ENCODE measurements around the gene SLC16A11. TPM values are rescaled to one million over a fixed set of nuclear protein-coding genes. Genes with fewer than 3 reads are reported as not detected.

Gene SLC16A11
- total RNA-seq, 1 donor from 2014 or later: not detected

DNA sequence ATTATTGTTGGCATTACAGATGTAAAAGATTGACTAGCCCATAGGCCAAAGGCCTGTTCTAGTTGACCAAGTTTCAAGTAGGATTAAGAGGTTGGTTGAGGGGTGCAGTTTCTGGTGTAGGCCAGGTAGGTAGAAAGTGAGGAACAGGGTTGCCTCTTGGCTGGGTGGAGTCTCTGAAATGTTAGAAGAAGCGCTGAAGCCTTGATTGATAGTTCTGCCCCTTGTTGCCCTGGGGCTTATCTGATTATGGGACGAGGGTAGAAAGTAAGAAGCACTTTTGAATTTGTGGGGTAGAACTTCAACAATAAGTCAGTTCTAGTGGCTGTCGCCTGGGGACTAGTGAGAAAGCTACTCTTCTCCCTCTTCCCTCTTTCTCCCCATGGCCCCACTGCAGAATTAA is 14.8 kb downstream of the SLC16A11 start:
- DNase-seq (ENCODE audit: low read depth): no peak
- no peaks in the 10 kb centered on the region for H3K27me3 ChIP-seq (ENCODE audit: control insufficient read depth, insufficient read depth, low read length)
- no peak overlapping the region for H3K4me3 ChIP-seq (ENCODE audit: low read depth, low read length)
- TF ChIP-seq, protein P1, sequence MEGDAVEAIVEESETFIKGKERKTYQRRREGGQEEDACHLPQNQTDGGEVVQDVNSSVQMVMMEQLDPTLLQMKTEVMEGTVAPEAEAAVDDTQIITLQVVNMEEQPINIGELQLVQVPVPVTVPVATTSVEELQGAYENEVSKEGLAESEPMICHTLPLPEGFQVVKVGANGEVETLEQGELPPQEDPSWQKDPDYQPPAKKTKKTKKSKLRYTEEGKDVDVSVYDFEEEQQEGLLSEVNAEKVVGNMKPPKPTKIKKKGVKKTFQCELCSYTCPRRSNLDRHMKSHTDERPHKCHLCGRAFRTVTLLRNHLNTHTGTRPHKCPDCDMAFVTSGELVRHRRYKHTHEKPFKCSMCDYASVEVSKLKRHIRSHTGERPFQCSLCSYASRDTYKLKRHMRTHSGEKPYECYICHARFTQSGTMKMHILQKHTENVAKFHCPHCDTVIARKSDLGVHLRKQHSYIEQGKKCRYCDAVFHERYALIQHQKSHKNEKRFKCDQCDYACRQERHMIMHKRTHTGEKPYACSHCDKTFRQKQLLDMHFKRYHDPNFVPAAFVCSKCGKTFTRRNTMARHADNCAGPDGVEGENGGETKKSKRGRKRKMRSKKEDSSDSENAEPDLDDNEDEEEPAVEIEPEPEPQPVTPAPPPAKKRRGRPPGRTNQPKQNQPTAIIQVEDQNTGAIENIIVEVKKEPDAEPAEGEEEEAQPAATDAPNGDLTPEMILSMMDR (IDR thresholded peaks at IDR 0.05; ENCODE audit: insufficient read depth, low read length, poor library complexity, severe bottlenecking): no peak
- no peaks in the 10 kb centered on the region for H3K36me3 ChIP-seq (ENCODE audit: control insufficient read depth, insufficient read depth, low read length)

DNA sequence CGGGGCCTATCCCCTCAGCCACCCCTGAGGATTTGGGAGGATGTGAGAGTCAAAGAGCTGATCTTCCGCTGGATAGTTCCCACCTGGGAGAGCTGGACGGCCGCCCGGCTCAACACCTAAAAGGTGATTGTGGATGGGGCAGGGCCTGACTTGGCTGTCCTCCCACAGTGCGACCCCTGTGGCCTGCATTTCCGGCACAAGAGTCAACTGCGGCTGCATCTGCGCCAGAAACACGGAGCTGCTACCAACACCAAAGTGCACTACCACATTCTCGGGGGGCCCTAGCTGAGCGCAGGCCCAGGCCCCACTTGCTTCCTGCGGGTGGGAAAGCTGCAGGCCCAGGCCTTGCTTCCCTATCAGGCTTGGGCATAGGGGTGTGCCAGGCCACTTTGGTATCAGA is 16.6 kb downstream of the SLC16A11 start:
- TF ChIP-seq, protein P1 (IDR thresholded peaks at IDR 0.05; ENCODE audit: insufficient read depth, low read length, poor library complexity, severe bottlenecking): no peak
- DNase-seq (ENCODE audit: low read depth): no peak
- H3K27me3 ChIP-seq (ENCODE audit: control insufficient read depth, insufficient read depth, low read length): peaks cover 13% of the 10 kb centered on the region
- H3K4me3 ChIP-seq (ENCODE audit: low read depth, low read length): no peak overlapping the region
- H3K36me3 ChIP-seq (ENCODE audit: control insufficient read depth, insufficient read depth, low read length): no peaks in the 10 kb centered on the region

DNA sequence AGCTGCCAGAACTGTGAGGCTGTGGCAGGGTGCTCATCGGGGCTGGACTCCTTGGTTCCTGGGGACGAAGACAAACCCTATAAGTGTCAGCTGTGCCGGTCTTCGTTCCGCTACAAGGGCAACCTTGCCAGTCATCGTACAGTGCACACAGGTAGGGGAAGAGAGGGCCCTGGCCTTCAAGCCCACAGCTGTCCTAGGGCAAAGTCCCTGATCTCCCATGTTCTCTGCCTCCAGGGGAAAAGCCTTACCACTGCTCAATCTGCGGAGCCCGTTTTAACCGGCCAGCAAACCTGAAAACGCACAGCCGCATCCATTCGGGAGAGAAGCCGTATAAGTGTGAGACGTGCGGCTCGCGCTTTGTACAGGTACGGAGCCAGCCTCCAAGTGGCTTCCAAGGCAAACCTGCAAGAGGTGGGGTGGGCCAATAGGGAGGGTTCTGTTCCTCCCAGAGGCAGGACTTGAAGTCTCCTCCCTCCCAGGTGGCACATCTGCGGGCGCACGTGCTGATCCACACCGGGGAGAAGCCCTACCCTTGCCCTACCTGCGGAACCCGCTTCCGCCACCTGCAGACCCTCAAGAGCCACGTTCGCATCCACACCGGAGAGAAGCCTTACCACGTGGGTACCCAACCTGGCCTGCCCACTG is 17.3 kb downstream of the SLC16A11 start:
- H3K36me3 ChIP-seq (ENCODE audit: control insufficient read depth, insufficient read depth, low read length): no peaks in the 10 kb centered on the region
- DNase-seq (ENCODE audit: low read depth): no peak
- peaks cover 17% of the 10 kb centered on the region for H3K27me3 ChIP-seq (ENCODE audit: control insufficient read depth, insufficient read depth, low read length)
- no peak overlapping the region for H3K4me3 ChIP-seq (ENCODE audit: low read depth, low read length)
- TF ChIP-seq, protein P1 (IDR thresholded peaks at IDR 0.05; ENCODE audit: insufficient read depth, low read length, poor library complexity, severe bottlenecking): no peak

DNA sequence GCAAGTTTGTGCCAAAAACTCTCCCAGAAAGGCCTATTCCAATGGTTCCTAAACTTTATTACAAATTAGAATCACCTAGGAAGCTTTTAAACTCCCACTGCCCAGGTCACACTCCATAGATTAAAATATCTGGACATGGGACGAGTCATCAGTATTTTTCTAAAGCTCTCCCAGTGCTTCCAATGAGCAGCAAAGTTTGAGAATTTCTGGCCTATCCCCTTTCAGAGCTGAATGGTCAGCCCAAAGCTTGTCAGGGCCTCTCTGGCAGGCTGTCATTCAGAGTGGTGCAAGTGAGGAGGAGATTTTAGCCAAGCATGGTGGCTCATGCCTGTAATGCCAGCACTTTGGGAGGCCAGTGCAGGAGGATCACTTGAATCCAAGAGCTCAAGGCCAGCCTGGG is 18.6 kb downstream of the SLC16A11 start:
- Histone ChIP-seq H3K4me3 (ENCODE audit: low read depth, low read length) (no peak overlapping the region), H3K36me3 (ENCODE audit: control insufficient read depth, insufficient read depth, low read length) (no peaks in the 10 kb centered on the region), H3K27me3 (ENCODE audit: control insufficient read depth, insufficient read depth, low read length) (peaks cover 17% of the 10 kb centered on the region)
- no peak for DNase-seq (ENCODE audit: low read depth)
- TF ChIP-seq, protein P1 (IDR thresholded peaks at IDR 0.05; ENCODE audit: insufficient read depth, low read length, poor library complexity, severe bottlenecking): no peak

DNA sequence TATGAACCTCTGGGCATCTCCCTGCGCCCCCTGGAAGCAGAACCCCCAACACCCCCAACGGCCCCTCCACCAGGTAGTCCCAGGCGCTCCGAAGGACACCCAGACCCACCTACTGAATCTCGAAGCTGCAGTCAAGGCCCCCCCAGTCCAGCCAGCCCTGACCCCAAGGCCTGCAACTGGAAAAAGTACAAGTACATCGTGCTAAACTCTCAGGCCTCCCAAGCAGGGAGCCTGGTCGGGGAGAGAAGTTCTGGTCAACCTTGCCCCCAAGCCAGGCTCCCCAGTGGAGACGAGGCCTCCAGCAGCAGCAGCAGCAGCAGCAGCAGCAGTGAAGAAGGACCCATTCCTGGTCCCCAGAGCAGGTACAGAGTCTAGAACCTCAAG is 19.5 kb downstream of the SLC16A11 start:
- DNase-seq (ENCODE audit: low read depth): no peak
- Histone ChIP-seq H3K4me3 (ENCODE audit: low read depth, low read length) (no peak overlapping the region), H3K27me3 (ENCODE audit: control insufficient read depth, insufficient read depth, low read length) (peaks cover 17% of the 10 kb centered on the region), H3K36me3 (ENCODE audit: control insufficient read depth, insufficient read depth, low read length) (no peaks in the 10 kb centered on the region)
- TF ChIP-seq, protein P1 (IDR thresholded peaks at IDR 0.05; ENCODE audit: insufficient read depth, low read length, poor library complexity, severe bottlenecking): no peak
